Kidney (tissue), 14 donors: ENCODE measurements around the gene MAPK13. TPM values are rescaled to one million over a fixed set of nuclear protein-coding genes. Genes with fewer than 3 reads are reported as not detected.
"Not testable (repeated sequence)": the region's sequence is repeated elsewhere in the genome, so short reads cannot be mapped to it uniquely, and the experiment has no call there.

Source experiments
- DNase-seq, 5 donors: peaks; one replicate each; pipeline ENCODE4 v3.0.0-alpha.2; 2013 to 2020
- FAIRE-seq: peaks from 2 replicates; lab custom pipeline; 2012; peaks lifted over from hg19 to GRCh38; lab: Jason Lieb, UNC
- H3K27ac ChIP-seq, 2 donors: one replicate each; pipeline ENCODE4 v1.7.0; 2013; ENCODE audit warnings: low read depth in 2 of 2, low read length in 2 of 2, inconsistent platforms in 1 of 2
- H3K27me3 ChIP-seq: one replicate; pipeline ENCODE4 v1.7.1; 2013; ENCODE audit warnings: low read length, inconsistent platforms; ENCODE audit not compliant: control insufficient read depth, insufficient read depth
- H3K36me3 ChIP-seq, 3 donors: one replicate each; pipeline versions ENCODE4 v1.7.0 to v1.7.1; 2013; ENCODE audit warnings: low read length in 3 of 3, control low read depth in 1 of 3, inconsistent platforms in 1 of 3; ENCODE audit not compliant: insufficient read depth in 3 of 3, control insufficient read depth in 2 of 3
- H3K4me1 ChIP-seq, 3 donors: one replicate each; pipeline versions ENCODE4 v1.7.0 to v1.7.1; 2013; ENCODE audit warnings: low read length in 3 of 3, inconsistent platforms in 1 of 3, low read depth in 1 of 3; ENCODE audit not compliant: control insufficient read depth in 2 of 3, insufficient read depth in 2 of 3
- H3K4me3 ChIP-seq, 3 donors: one replicate each; pipeline versions ENCODE4 v1.7.0 to v1.8.1; 2013; ENCODE audit warnings: low read length in 3 of 3, control low read depth in 1 of 3, inconsistent platforms in 1 of 3
- H3K9ac ChIP-seq, 3 donors: one replicate each; pipeline versions ENCODE4 v1.7.0 to v1.7.1; 2013; ENCODE audit warnings: low read length in 3 of 3, control low read depth in 1 of 3, inconsistent platforms in 1 of 3
- H3K9me3 ChIP-seq, 3 donors: one replicate each; pipeline versions ENCODE4 v1.7.0 to v1.7.1; 2013; ENCODE audit warnings: low read length in 3 of 3, control low read depth in 1 of 3, inconsistent platforms in 1 of 3; ENCODE audit not compliant: control insufficient read depth in 2 of 3, insufficient read depth in 1 of 3
- CTCF ChIP-seq: IDR thresholded peaks from 3 replicates; pipeline ENCODE4 v1.5.1; 2012; ENCODE audit warnings: mild to moderate bottlenecking, moderate library complexity, borderline replicate concordance; ENCODE audit not compliant: insufficient read depth; ENCODE audit errors: extremely low read depth
- intact Hi-C: fragments of 100-400 bp; cut with DNase I; formaldehyde crosslinking; loops from one replicate; pipeline ENCODE4 v1.11.1; 2022
- polyA plus RNA-seq: library from polyadenylated mRNA; stranded (reverse); fragments of 350-450 nt; fragmentation: Illumina TruSeq; extraction: RNeasy Lipid Tissue Mini Kit (QIAGEN cat#74804); gene quantifications from one replicate; pipeline ENCODE4 v1.2.3, GENCODE V29; 2014; ENCODE audit warnings: low read depth, low replicate concordance; ENCODE audit not compliant: insufficient read depth
- total RNA-seq: library from RNA; stranded (reverse); fragmentation: NEBNext Ultra II Directional; extraction: Animal tissue kit (Norgen Biotek cat#: 25700); gene quantifications from one replicate; pipeline ENCODE4 v1.2.1, GENCODE V29; 2021
- donor health status: control.
- donor health status: control.
- donor health status: control.
- donor health status: control.
- donor health status: control.
- donor health status: DM: yes; HTN: yes; CAD: no.
- donor health status: Normal renal cell carcinoma (clear cell type).

The MAPK13 gene
- total and polyA plus RNA-seq, 2 donors from 2014 or later, result 20.3 to 43.3 TPM

- H3K27me3 ChIP-seq, result no peaks in the 10 kb centered on the region
- no peaks in the 10 kb centered on the region for H3K9me3 ChIP-seq
- no peak overlapping the region for H3K4me3 ChIP-seq
- no peaks in the 10 kb centered on the region for H3K36me3 ChIP-seq
- no peak for TF ChIP-seq CTCF
- intact Hi-C loops, result no loop called here
- no peak for DNase-seq
- FAIRE-seq, result no peak
- H3K27ac ChIP-seq, result no peak overlapping the region
- H3K4me1 ChIP-seq, result peaks cover 0 to 12% (median 3%) of the 10 kb centered on the region in 3 donors
- H3K9ac ChIP-seq, result no peak overlapping the region
Measured at GRCh38 chr6:36121787-36122494, 8.4 kb upstream of the MAPK13 start.

- Histone ChIP-seq H3K4me1 (peaks cover 0 to 13% (median 3%) of the 10 kb centered on the region in 3 donors), H3K9ac (no peak overlapping the region), H3K27me3 (no peaks in the 10 kb centered on the region), H3K36me3 (no peaks in the 10 kb centered on the region), H3K27ac (no peak overlapping the region), H3K4me3 (no peak overlapping the region), H3K9me3 (no peaks in the 10 kb centered on the region)
- no peak for TF ChIP-seq CTCF
- no peak for FAIRE-seq
- intact Hi-C loops, result no loop called here
- peak in 1 of 5 donors; percentile 3 for DNase-seq
Measured at GRCh38 chr6:36122495-36123269, 7.6 kb upstream of the MAPK13 start.

DNA sequence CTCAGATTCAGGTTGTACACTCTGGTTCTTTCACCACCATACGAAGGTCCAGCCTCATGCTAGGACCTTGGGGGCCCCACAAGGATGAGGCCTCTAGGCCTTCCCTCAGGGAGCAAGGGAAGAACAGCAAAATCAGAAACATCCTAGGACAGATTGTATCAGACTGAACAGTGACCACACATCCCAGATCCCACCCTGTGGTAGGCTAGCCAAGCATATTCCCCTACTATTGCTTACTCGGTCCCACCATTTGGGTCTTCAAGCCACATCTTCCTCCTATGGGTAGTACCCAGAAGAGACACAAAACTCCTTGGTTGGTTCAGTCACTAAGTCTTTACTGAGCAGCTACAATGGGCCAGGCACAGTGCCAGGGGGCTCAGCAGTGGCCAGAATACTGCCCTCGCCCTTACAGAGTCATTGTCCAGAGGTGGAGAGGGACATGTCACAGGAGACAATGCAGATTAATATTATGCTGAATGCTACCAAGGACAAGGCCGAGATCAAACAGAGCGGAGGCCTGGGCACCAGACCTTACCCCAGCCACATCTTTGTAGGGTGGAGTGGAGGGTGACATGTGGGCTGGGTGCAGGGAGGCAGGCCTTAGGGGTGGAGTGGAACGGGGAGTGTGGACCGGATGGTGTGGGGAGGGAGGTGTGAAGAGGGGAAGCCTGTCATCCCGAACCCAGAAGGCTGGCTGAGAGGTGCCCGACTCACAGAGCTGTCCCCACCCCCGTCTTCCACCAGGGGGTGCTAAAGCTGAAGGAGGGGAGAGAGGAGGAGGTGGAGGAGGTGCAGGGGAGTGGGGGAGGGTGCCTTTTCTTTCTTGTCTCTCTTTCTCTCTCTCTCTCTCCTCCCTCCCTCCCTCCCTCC is 6.8 kb upstream of the MAPK13 start:
- H3K9me3 ChIP-seq, result no peaks in the 10 kb centered on the region
- TF ChIP-seq CTCF, result peak; percentile 77
- no peak overlapping the region for H3K9ac ChIP-seq
- H3K36me3 ChIP-seq, result no peaks in the 10 kb centered on the region
- H3K4me1 ChIP-seq, result peaks cover 0 to 15% (median 3%) of the 10 kb centered on the region in 3 donors
- H3K4me3 ChIP-seq, result no peak overlapping the region
- DNase-seq (peak; percentile 76 to 93 (median 84)), FAIRE-seq (no peak)
- H3K27me3 ChIP-seq, result no peaks in the 10 kb centered on the region
- intact Hi-C loops, result no loop called here
- no peak overlapping the region for H3K27ac ChIP-seq

- H3K9me3 ChIP-seq, H3K9ac ChIP-seq, H3K4me3 ChIP-seq, H3K27ac ChIP-seq, intact Hi-C loops, H3K36me3 ChIP-seq, FAIRE-seq, DNase-seq, H3K27me3 ChIP-seq: not testable (repeated sequence)
- H3K4me1 ChIP-seq, result peaks cover 0 to 15% (median 3%) of the 10 kb centered on the region in 3 donors
Measured at GRCh38 chr6:36124346-36124745, 6.0 kb upstream of the MAPK13 start.
